DND-41 (cell line): ENCODE results near the gene PPP1R14C.

Experiments used
- ATAC-seq: fragments of 200-7000 bp; cut with Tn5 transposase; 3 replicates; pipeline ENCODE4 v1.9.1; 2021; ENCODE audit warnings: low read depth; ENCODE audit not compliant: insufficient read depth
- DNase-seq: peaks from one replicate; pipeline ENCODE4 v3.0.0-alpha.2; 2020
- H2AFZ ChIP-seq: 2 replicates; pipeline ENCODE4 v1.6.0; 2012; ENCODE audit warnings: low read depth, low read length
- H3K27ac ChIP-seq: 2 replicates; pipeline ENCODE4 v1.5.1; 2012; ENCODE audit warnings: low read length, inconsistent platforms
- H3K27me3 ChIP-seq: fragments of 200-600 bp; sonication (generic); 2 replicates; pipeline ENCODE4 v1.6.0; 2012; ENCODE audit warnings: low read length, mild to moderate bottlenecking, inconsistent platforms; ENCODE audit not compliant: insufficient read depth, poor library complexity
- H3K36me3 ChIP-seq: 2 replicates; pipeline ENCODE4 v1.5.1; 2012; ENCODE audit warnings: low read length, inconsistent platforms; ENCODE audit not compliant: insufficient read depth
- H3K4me1 ChIP-seq: 2 replicates; pipeline ENCODE4 v1.5.1; 2012; ENCODE audit warnings: mild to moderate bottlenecking, low read length; ENCODE audit not compliant: insufficient read depth
- H3K4me2 ChIP-seq: 2 replicates; pipeline ENCODE4 v1.6.0; 2012; ENCODE audit warnings: mild to moderate bottlenecking, moderate library complexity, low read length, inconsistent platforms; ENCODE audit not compliant: insufficient read depth
- H3K4me3 ChIP-seq, 2 experiments: fragments of 200-600 bp in 1 of 2; shearing (Covaris generic) in 1 of 2; 2 replicates each; pipeline ENCODE4 v1.5.1; 2012 to 2016; ENCODE audit warnings: inconsistent platforms in 2 of 2, low read length in 2 of 2, mild to moderate bottlenecking in 2 of 2, low read depth in 1 of 2, moderate library complexity in 1 of 2
- H3K79me2 ChIP-seq: 2 replicates; pipeline ENCODE4 v1.6.0; 2012; ENCODE audit warnings: low read length, inconsistent platforms; ENCODE audit not compliant: insufficient read depth
- H3K9ac ChIP-seq: 2 replicates; pipeline ENCODE4 v1.6.0; 2012; ENCODE audit warnings: low read depth, mild to moderate bottlenecking, inconsistent platforms, low read length, moderate library complexity
- H3K9me3 ChIP-seq: 2 replicates; pipeline ENCODE4 v1.5.1; 2012; ENCODE audit warnings: low read length, moderate library complexity, mild to moderate bottlenecking, inconsistent platforms; ENCODE audit not compliant: insufficient read depth, severe bottlenecking
- H4K20me1 ChIP-seq: 2 replicates; pipeline ENCODE4 v1.6.0; 2012; ENCODE audit warnings: low read length; ENCODE audit not compliant: insufficient read depth
- CTCF ChIP-seq: IDR thresholded peaks from 2 replicates; pipeline ENCODE4 v1.5.1; 2012; ENCODE audit warnings: borderline replicate concordance, low read length, moderate library complexity, mild to moderate bottlenecking; ENCODE audit not compliant: poor library complexity, severe bottlenecking; ENCODE audit errors: extremely low read depth
- EZH2 ChIP-seq: IDR thresholded peaks from 3 replicates; pipeline ENCODE4 v1.6.1; 2012; ENCODE audit warnings: borderline replicate concordance, low read depth, mild to moderate bottlenecking, moderate library complexity, low read length, inconsistent platforms; ENCODE audit not compliant: severe bottlenecking

The PPP1R14C gene

GRCh38 chr6:150139533-150139932 is 3.3 kb upstream of the PPP1R14C start:
- Histone ChIP-seq H3K36me3 (no peaks in the 10 kb centered on the region), H3K4me3 (no peak overlapping the region), H3K4me2 (no peak overlapping the region), H4K20me1 (no peaks in the 10 kb centered on the region), H3K79me2 (no peaks in the 10 kb centered on the region), H3K9me3 (no peaks in the 10 kb centered on the region), H2AFZ (no peak overlapping the region), H3K27me3 (peaks cover 9% of the 10 kb centered on the region), H3K27ac (no peak overlapping the region), H3K4me1 (no peaks in the 10 kb centered on the region), H3K9ac (no peak overlapping the region)
- DNase-seq, result no peak
- TF ChIP-seq CTCF, result no peak
- no peak for TF ChIP-seq EZH2
- ATAC-seq, result no peak

GRCh38 chr6:150140236-150140969 is 2.4 kb upstream of the PPP1R14C start:
- no peak overlapping the region for H3K27ac ChIP-seq

GRCh38 chr6:150142097-150142669 is 661 bp upstream of the PPP1R14C start:
- Histone ChIP-seq H3K79me2 (no peaks in the 10 kb centered on the region), H3K27me3 (peaks cover 12% of the 10 kb centered on the region), H3K4me1 (no peaks in the 10 kb centered on the region), H3K4me2 (no peak overlapping the region), H3K9me3 (no peaks in the 10 kb centered on the region), H3K9ac (no peak overlapping the region), H3K36me3 (no peaks in the 10 kb centered on the region), H4K20me1 (no peaks in the 10 kb centered on the region), H2AFZ (no peak overlapping the region), H3K27ac (no peak overlapping the region), H3K4me3 (no peak overlapping the region)
- ATAC-seq (no peak), DNase-seq (no peak)
- TF ChIP-seq EZH2, result no peak
- no peak for TF ChIP-seq CTCF

More at GRCh38 chr6:150140236-150140969, 2.4 kb upstream of the PPP1R14C start:
- no peak overlapping the region for H3K9ac ChIP-seq
- DNase-seq, result no peak
- TF ChIP-seq EZH2, result no peak
- TF ChIP-seq CTCF, result no peak
- no peaks in the 10 kb centered on the region for H4K20me1 ChIP-seq
- no peak overlapping the region for H3K4me3 ChIP-seq
- H3K4me1 ChIP-seq, result no peaks in the 10 kb centered on the region
- H2AFZ ChIP-seq, result no peak overlapping the region
- H3K36me3 ChIP-seq, result no peaks in the 10 kb centered on the region
- H3K27me3 ChIP-seq, result peaks cover 13% of the 10 kb centered on the region
- no peak overlapping the region for H3K4me2 ChIP-seq
- no peaks in the 10 kb centered on the region for H3K79me2 ChIP-seq
- no peak for ATAC-seq
- H3K9me3 ChIP-seq, result no peaks in the 10 kb centered on the region
